Gastrocnemius medialis (tissue), 4 donors: Measurements from ENCODE around the gene C1orf198. TPM values are rescaled to one million over a fixed set of nuclear protein-coding genes. Genes with fewer than 3 reads are reported as not detected.
A peak's percentile ranks its signal among the peaks of the same experiment; 100 is the strongest.

ENCODE experiments used
- ATAC-seq, 2 donors: fragments of 150-250 bp; one replicate each; pipeline ENCODE4 v1.9.1; 2016
- DNase-seq, 2 donors: peaks; one replicate each; pipeline ENCODE4 v3.0.0-alpha.2; 2019
- H3K27ac ChIP-seq, 4 donors: fragments of 200-600 bp; sonication (generic); 1 replicate in 1 of 4; 2 replicates in 3 of 4; pipeline ENCODE4 v1.5.1; 2016 to 2018; ENCODE audit warnings: mild to moderate bottlenecking in 2 of 4, moderate library complexity in 1 of 4
- H3K27me3 ChIP-seq, 3 donors: fragments of 200-600 bp; sonication (generic) in 2 of 3; 1 replicate in 1 of 3; 2 replicates in 2 of 3; pipeline versions ENCODE4 v1.5.1 to v1.6.0; 2016 to 2019; ENCODE audit warnings: mild to moderate bottlenecking in 1 of 3, moderate library complexity in 1 of 3
- H3K36me3 ChIP-seq, 2 donors: fragments of 200-600 bp; sonication (generic) in 1 of 2; one replicate each; pipeline ENCODE4 v1.5.1; 2017 to 2018
- H3K4me1 ChIP-seq, 2 donors: fragments of 200-600 bp; sonication (generic) in 1 of 2; one replicate each; pipeline ENCODE4 v1.5.1; 2016 to 2017; ENCODE audit warnings: mild to moderate bottlenecking in 2 of 2
- H3K4me3 ChIP-seq, 4 donors: fragments of 200-600 bp; sonication (generic) in 3 of 4; 1 replicate in 1 of 4; 2 replicates in 3 of 4; pipeline ENCODE4 v1.5.1; 2016 to 2019; ENCODE audit warnings: mild to moderate bottlenecking in 2 of 4
- H3K9me3 ChIP-seq, 3 donors: fragments of 200-600 bp; sonication (generic) in 2 of 3; 1 replicate in 1 of 3; 2 replicates in 2 of 3; pipeline ENCODE4 v1.5.1; 2016 to 2019
- CTCF ChIP-seq, 5 experiments: fragments of 450-650 bp in 3 of 5; fragments of 200-600 bp in 2 of 5; sonication (generic) in 2 of 5; IDR thresholded peaks in 4 of 5; conservative IDR thresholded peaks in 1 of 5; 1 replicate in 4 of 5; 2 replicates in 1 of 5; pipeline ENCODE4 v1.5.1; 2016 to 2019; ENCODE audit warnings: antibody characterized with exemption in 5 of 5, mild to moderate bottlenecking in 3 of 5, moderate library complexity in 3 of 5
- POLR2A ChIP-seq, 2 donors: fragments of 450-650 bp; IDR thresholded peaks; one replicate each; pipeline ENCODE4 v1.6.1; 2017; ENCODE audit warnings: antibody characterized with exemption in 2 of 2, mild to moderate bottlenecking in 2 of 2, moderate library complexity in 2 of 2
- in situ Hi-C, 4 donors: fragments of 200-750 bp; cut with MboI; loops; one replicate each; pipeline versions ENCODE4 v1.15.0 to v1.8.0; 2017; ENCODE audit warnings: low sequenced_read_pairs in 4 of 4
- intact Hi-C: fragments of 100-400 bp; cut with DNase I; formaldehyde crosslinking; loops from one replicate; pipeline ENCODE4 v1.15.1; 2023; ENCODE audit warnings: low total_unique reads
- total RNA-seq, 4 donors: library from RNA; depleted of rRNA; stranded (reverse); fragments of >200 nt; gene quantifications; one replicate each; pipeline versions ENCODE4 v1.1.0 to v1.2.3, GENCODE V29; 2016

Gene C1orf198
- total RNA-seq, 4 donors from 2014 or later, result 281 to 590 (median 339) TPM

GRCh38 chr1:230870916-230871315 is 2.6 kb upstream of the C1orf198 start:
- ATAC-seq (no peak), DNase-seq (no peak)
- Histone ChIP-seq H3K9me3 (no peaks in the 10 kb centered on the region), H3K27me3 (no peaks in the 10 kb centered on the region), H3K4me3 (no peak overlapping the region), H3K36me3 (no peaks in the 10 kb centered on the region), H3K4me1 (peaks cover 16 to 21% of the 10 kb centered on the region in 2 donors), H3K27ac (no peak overlapping the region)
- in situ Hi-C loops, result no loop called here
- no peak for TF ChIP-seq CTCF (IDR thresholded peaks at IDR 0.05 in 4 of 5, conservative IDR thresholded peaks at IDR 0.05 in 1 of 5)
- no peak for TF ChIP-seq POLR2A (IDR thresholded peaks at IDR 0.05)
- intact Hi-C loops, result no loop called here

GRCh38 chr1:230869500-230869899 is 1.2 kb upstream of the C1orf198 start:
- Histone ChIP-seq H3K4me1 (peaks cover 29 to 35% of the 10 kb centered on the region in 2 donors), H3K4me3 (peak overlapping the region in 2 of 4 donors; percentile 83 to 90), H3K9me3 (no peaks in the 10 kb centered on the region), H3K27me3 (no peaks in the 10 kb centered on the region), H3K36me3 (no peaks in the 10 kb centered on the region), H3K27ac (peak overlapping the region; percentile 80 to 95 (median 89))
- intact Hi-C loops, result loop anchor here (5.0 to 10.0 kb wide), 4 partner anchors 48 to 985 kb away; partner anchors contain the start of genes COG2 and EGLN1
- TF ChIP-seq POLR2A (IDR thresholded peaks at IDR 0.05) (no peak), CTCF (IDR thresholded peaks at IDR 0.05 in 4 of 5, conservative IDR thresholded peaks at IDR 0.05 in 1 of 5) (no peak)
- in situ Hi-C loops, result no loop called here
- DNase-seq (no peak), ATAC-seq (no peak)

GRCh38 chr1:230868736-230869385 is 540 bp upstream of the C1orf198 start:
- H3K9me3 ChIP-seq, result no peaks in the 10 kb centered on the region
- in situ Hi-C loops, result no loop called here
- peak overlapping the region; percentile 83 to 97 (median 86) for H3K4me3 ChIP-seq
- DNase-seq (peak in 1 of 2 donors; percentile 70), ATAC-seq (peak; percentile 58 to 71)
- TF ChIP-seq CTCF (IDR thresholded peaks at IDR 0.05 in 4 of 5, conservative IDR thresholded peaks at IDR 0.05 in 1 of 5) (peak in 1 of 5 experiments; percentile 25), POLR2A (IDR thresholded peaks at IDR 0.05) (no peak)
- peaks cover 35 to 41% of the 10 kb centered on the region in 2 donors for H3K4me1 ChIP-seq
- no peaks in the 10 kb centered on the region for H3K27me3 ChIP-seq
- no peaks in the 10 kb centered on the region for H3K36me3 ChIP-seq
- H3K27ac ChIP-seq, result peak overlapping the region; percentile 80 to 95 (median 89)
- intact Hi-C loops, result loop anchor here (5.0 to 10.0 kb wide), 4 partner anchors 48 to 984 kb away; partner anchors contain the start of genes COG2 and EGLN1

- in situ Hi-C loops (no loop called here), intact Hi-C loops (loop anchor here (2.0 to 10.0 kb wide), 5 partner anchors 50 to 983 kb away; partner anchors contain the start of genes ARV1, COG2, EGLN1 and TTC13)
- Histone ChIP-seq H3K4me3 (peak overlapping the region; percentile 83 to 97 (median 86)), H3K27ac (peak overlapping the region; percentile 80 to 95 (median 89)), H3K4me1 (peaks cover 46 to 54% of the 10 kb centered on the region in 2 donors), H3K9me3 (no peaks in the 10 kb centered on the region), H3K27me3 (no peaks in the 10 kb centered on the region), H3K36me3 (no peaks in the 10 kb centered on the region)
- DNase-seq (no peak), ATAC-seq (peak; percentile 22 to 26)
- TF ChIP-seq POLR2A (IDR thresholded peaks at IDR 0.05), result peak in 1 of 2 donors; percentile 15
- no peak for TF ChIP-seq CTCF (IDR thresholded peaks at IDR 0.05 in 4 of 5, conservative IDR thresholded peaks at IDR 0.05 in 1 of 5)
Observed at GRCh38 chr1:230867101-230867902, 1.0 kb downstream of the C1orf198 start.
